Natural killer cell (primary cell): ENCODE results near the gene DCP2. TPM values are rescaled to one million over a fixed set of nuclear protein-coding genes. Genes with fewer than 3 reads are reported as not detected.

ENCODE experiments used
- ATAC-seq, 3 donors: fragments of 150-1000 bp in 2 of 3; fragments of 200-7000 bp in 1 of 3; cut with Tn5 transposase; 1 replicate in 1 of 3; 2 replicates in 2 of 3; pipeline ENCODE4 v1.10.0; 2021; ENCODE audit warnings: mild to moderate bottlenecking in 2 of 3, moderate library complexity in 2 of 3
- DNase-seq, 2 donors: peaks; one replicate each; pipeline versions ENCODE4 v3.0.0 to v3.0.0-alpha.2; 2013 to 2021; ENCODE audit warnings: mixed read lengths in 1 of 2
- H3K27ac ChIP-seq: one replicate; pipeline ENCODE4 v1.5.1; 2013; ENCODE audit warnings: mild to moderate bottlenecking, low read length
- H3K27me3 ChIP-seq: one replicate; pipeline ENCODE4 v1.6.1; 2013; ENCODE audit warnings: low read length; ENCODE audit not compliant: control insufficient read depth, insufficient read depth
- H3K36me3 ChIP-seq: one replicate; pipeline ENCODE4 v1.6.1; 2013; ENCODE audit warnings: low read length; ENCODE audit not compliant: control insufficient read depth, insufficient read depth
- H3K4me1 ChIP-seq: one replicate; pipeline ENCODE4 v1.6.1; 2013; ENCODE audit warnings: low read length; ENCODE audit not compliant: control insufficient read depth, insufficient read depth
- H3K4me3 ChIP-seq: one replicate; pipeline ENCODE4 v1.5.1; 2013; ENCODE audit warnings: low read length
- H3K9me3 ChIP-seq: one replicate; pipeline ENCODE4 v1.6.1; 2013; ENCODE audit warnings: low read length; ENCODE audit not compliant: control insufficient read depth, insufficient read depth
- H3K27ac Mint-ChIP-seq, 2 donors: one replicate each; pipeline ENCODE4 v1.8.0; 2022; ENCODE audit warnings: mild to moderate bottlenecking in 2 of 2, mixed read lengths in 2 of 2, moderate library complexity in 1 of 2
- H3K27me3 Mint-ChIP-seq, 2 donors: one replicate each; pipeline ENCODE4 v1.8.0; 2022; ENCODE audit warnings: low read depth in 2 of 2, mixed read lengths in 2 of 2
- H3K36me3 Mint-ChIP-seq: one replicate; pipeline ENCODE4 v1.8.0; 2022; ENCODE audit warnings: mixed read lengths
- H3K4me1 Mint-ChIP-seq, 2 donors: one replicate each; pipeline ENCODE4 v1.8.0; 2022; ENCODE audit warnings: mixed read lengths in 2 of 2
- H3K4me3 Mint-ChIP-seq: one replicate; pipeline ENCODE4 v1.8.0; 2022; ENCODE audit warnings: mild to moderate bottlenecking, moderate library complexity, mixed read lengths
- H3K9me3 Mint-ChIP-seq, 2 donors: one replicate each; pipeline ENCODE4 v1.8.0; 2022; ENCODE audit warnings: mixed read lengths in 2 of 2
- WGBS: methylation state at CpG from one replicate; pipeline ENCODE4 v1.1.7; 2013; ENCODE audit warnings: missing lambda C conversion rate; ENCODE audit not compliant: insufficient coverage; 5-methylcytosine and 5-hydroxymethylcytosine counted together
- intact Hi-C: fragments of 100-400 bp; cut with micrococcal nuclease; formaldehyde crosslinking; loops from one replicate; pipeline ENCODE4 v1.14.2; 2022
- total RNA-seq, 4 donors: library from RNA; stranded (reverse); fragments of 120-200 nt in 1 of 4; gene quantifications; one replicate each; pipeline versions ENCODE4 v1.2.3 to v1.2.4, GENCODE V29; 2013 to 2022
- TF ChIP-seq, protein P1 (sequence below): fragments of 200-600 bp; IDR thresholded peaks from one replicate; pipeline ENCODE4 v1.8.0; 2022; ENCODE audit warnings: antibody characterized with exemption

Gene DCP2
- total RNA-seq, 3 donors from 2014 or later (not counting 1 experiment from before 2014, with no cell fraction given), result 69.3 to 82.9 (median 76.7) TPM

DNA sequence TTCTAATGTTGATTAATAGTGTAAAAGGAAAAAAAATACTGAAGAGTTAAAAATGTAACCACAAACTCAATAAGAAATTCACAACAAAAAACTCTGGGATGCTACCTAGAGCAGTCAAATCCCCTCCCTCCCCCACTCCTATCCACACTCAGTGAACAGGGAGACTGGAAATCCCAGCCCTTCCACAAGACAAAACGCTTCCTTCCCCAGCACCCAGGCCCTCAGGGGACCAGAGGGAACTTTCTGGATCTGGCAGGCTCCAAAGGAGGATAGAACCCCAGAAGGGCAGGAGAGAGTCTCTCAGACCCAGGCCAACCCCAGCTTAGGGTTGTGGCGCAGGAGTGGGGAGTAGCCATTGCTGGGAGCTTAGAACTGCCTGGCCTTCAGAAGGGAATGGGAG lies 55.0 kb downstream of the DCP2 start:
- H3K4me1 ChIP-seq, result peaks cover 26% of the 10 kb centered on the region
- no peak overlapping the region for H3K27ac Mint-ChIP-seq
- H3K27me3 Mint-ChIP-seq, result no peaks in the 10 kb centered on the region
- peaks cover 28 to 32% of the 10 kb centered on the region in 2 donors for H3K4me1 Mint-ChIP-seq
- H3K4me3 ChIP-seq, result no peak overlapping the region
- H3K27ac ChIP-seq, result no peak overlapping the region
- intact Hi-C loops, result no loop called here
- ATAC-seq (no peak), DNase-seq (no peak)
- no peaks in the 10 kb centered on the region for H3K9me3 ChIP-seq
- H3K4me3 Mint-ChIP-seq, result no peak overlapping the region
- peaks cover 17% of the 10 kb centered on the region for H3K36me3 ChIP-seq
- no peaks in the 10 kb centered on the region for H3K9me3 Mint-ChIP-seq
- WGBS, result 88% methylated on average over 2 of the region's 2 CpGs
- H3K27me3 ChIP-seq, result no peaks in the 10 kb centered on the region
- TF ChIP-seq, protein P1, sequence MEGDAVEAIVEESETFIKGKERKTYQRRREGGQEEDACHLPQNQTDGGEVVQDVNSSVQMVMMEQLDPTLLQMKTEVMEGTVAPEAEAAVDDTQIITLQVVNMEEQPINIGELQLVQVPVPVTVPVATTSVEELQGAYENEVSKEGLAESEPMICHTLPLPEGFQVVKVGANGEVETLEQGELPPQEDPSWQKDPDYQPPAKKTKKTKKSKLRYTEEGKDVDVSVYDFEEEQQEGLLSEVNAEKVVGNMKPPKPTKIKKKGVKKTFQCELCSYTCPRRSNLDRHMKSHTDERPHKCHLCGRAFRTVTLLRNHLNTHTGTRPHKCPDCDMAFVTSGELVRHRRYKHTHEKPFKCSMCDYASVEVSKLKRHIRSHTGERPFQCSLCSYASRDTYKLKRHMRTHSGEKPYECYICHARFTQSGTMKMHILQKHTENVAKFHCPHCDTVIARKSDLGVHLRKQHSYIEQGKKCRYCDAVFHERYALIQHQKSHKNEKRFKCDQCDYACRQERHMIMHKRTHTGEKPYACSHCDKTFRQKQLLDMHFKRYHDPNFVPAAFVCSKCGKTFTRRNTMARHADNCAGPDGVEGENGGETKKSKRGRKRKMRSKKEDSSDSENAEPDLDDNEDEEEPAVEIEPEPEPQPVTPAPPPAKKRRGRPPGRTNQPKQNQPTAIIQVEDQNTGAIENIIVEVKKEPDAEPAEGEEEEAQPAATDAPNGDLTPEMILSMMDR, result no peak
- H3K36me3 Mint-ChIP-seq, result peaks cover 4% of the 10 kb centered on the region

DNA sequence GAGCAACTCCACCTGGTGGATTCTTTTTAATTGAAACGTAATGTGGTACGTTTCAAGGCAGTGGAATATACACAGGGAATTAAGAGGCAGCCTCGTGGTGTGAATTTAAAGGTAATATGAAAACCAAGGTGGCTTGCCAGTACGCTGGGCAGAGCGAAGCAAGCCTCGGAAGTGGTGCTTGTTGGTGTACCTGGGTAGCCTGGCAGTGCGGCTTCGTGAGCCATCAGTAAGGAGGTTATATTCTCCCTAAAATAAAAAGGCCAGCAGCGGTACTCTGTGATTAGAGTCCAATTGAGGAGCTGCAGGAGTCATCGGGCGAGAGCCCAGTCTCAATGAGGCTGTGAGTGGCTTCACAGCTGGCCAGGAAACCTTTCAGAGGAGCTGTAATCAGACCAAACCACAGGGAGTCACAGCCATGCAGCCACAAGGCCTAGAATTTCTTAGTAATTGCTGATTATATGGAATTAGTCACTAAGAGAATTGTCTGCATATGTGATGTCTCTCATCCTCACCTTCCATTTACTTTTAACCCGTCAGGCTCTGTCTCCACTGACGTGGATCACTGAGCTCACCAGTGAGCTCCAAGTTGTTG lies 57.7 kb downstream of the DCP2 start:
- no peak overlapping the region for H3K4me3 Mint-ChIP-seq
- no peak for DNase-seq

DNA sequence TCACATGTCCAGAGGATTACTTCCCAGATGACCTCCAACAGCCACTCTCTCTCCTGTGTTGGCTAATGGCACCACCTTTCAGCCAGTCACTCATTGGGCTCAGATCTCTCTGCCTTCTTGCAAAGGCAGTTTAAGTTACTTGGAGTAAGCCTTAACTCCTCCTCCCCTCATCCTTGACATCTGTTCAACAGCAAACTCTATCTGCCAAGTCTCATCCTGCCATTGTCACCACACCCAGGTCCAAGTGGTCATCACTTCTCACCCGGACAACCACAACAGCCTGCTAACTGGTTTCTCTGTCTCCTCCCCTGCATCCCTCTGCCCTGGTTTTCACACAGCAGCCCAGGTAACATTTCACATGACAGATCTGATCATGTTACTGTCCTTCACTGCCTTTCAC lies 58.5 kb downstream of the DCP2 start:
- H3K36me3 Mint-ChIP-seq, result no peaks in the 10 kb centered on the region
- H3K4me3 Mint-ChIP-seq, result no peak overlapping the region
- H3K9me3 Mint-ChIP-seq, result no peaks in the 10 kb centered on the region
- Histone ChIP-seq H3K27me3 (no peaks in the 10 kb centered on the region), H3K4me3 (no peak overlapping the region), H3K27ac (no peak overlapping the region), H3K36me3 (no peaks in the 10 kb centered on the region), H3K4me1 (peaks cover 26% of the 10 kb centered on the region), H3K9me3 (no peaks in the 10 kb centered on the region)
- H3K4me1 Mint-ChIP-seq, result peaks cover 28 to 30% of the 10 kb centered on the region in 2 donors
- ATAC-seq, result peak in 1 of 3 donors; percentile 27
- TF ChIP-seq, protein P1, result no peak
- intact Hi-C loops, result no loop called here
- H3K27me3 Mint-ChIP-seq, result no peaks in the 10 kb centered on the region
- WGBS, result 53% methylated on average over 1 of the region's 1 CpG
- DNase-seq, result no peak
- peak overlapping the region; percentile 11 to 54 for H3K27ac Mint-ChIP-seq

More for the DNA sequence above, 57.7 kb downstream of the DCP2 start:
- H3K9me3 ChIP-seq, result no peaks in the 10 kb centered on the region
- peaks cover 26% of the 10 kb centered on the region for H3K4me1 ChIP-seq
- H3K27ac Mint-ChIP-seq, result peak overlapping the region; percentile 11 to 54
- H3K27me3 ChIP-seq, result no peaks in the 10 kb centered on the region
- TF ChIP-seq, protein P1, result no peak
- no peaks in the 10 kb centered on the region for H3K36me3 ChIP-seq
- intact Hi-C loops, result no loop called here
- H3K9me3 Mint-ChIP-seq, result no peaks in the 10 kb centered on the region
- 77% methylated on average over 13 of the region's 13 CpGs for WGBS
- ATAC-seq, result no peak
- H3K36me3 Mint-ChIP-seq, result no peaks in the 10 kb centered on the region
- no peaks in the 10 kb centered on the region for H3K27me3 Mint-ChIP-seq
- H3K4me1 Mint-ChIP-seq, result peaks cover 28 to 30% of the 10 kb centered on the region in 2 donors
- H3K4me3 ChIP-seq, result no peak overlapping the region
- H3K27ac ChIP-seq, result no peak overlapping the region

DNA sequence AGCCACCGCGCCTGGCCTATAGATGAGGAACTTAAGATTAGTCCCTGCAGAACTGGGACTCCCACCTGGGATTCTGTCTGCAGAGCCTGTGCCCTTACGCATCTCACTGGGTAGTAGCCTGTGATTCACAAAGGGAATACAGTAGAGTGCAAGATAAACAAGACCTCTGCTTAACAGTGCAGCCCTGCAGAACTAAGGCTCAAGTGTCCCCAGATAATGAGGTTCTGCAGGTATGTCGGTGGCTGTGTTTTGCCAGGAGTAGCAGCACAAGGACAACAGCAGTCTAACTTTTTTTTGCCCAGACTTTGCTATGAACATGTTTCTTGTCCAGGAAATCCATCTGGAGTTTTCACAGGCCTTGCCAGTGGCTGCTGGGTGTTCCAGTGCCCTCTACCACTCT lies 59.7 kb downstream of the DCP2 start:
- H3K4me3 Mint-ChIP-seq, result no peak overlapping the region
- Histone ChIP-seq H3K4me1 (peaks cover 26% of the 10 kb centered on the region), H3K36me3 (no peaks in the 10 kb centered on the region), H3K27me3 (no peaks in the 10 kb centered on the region), H3K27ac (no peak overlapping the region), H3K4me3 (no peak overlapping the region), H3K9me3 (no peaks in the 10 kb centered on the region)
- no peaks in the 10 kb centered on the region for H3K36me3 Mint-ChIP-seq
- DNase-seq (no peak), ATAC-seq (no peak)
- WGBS, result 98% methylated on average over 4 of the region's 4 CpGs
- peaks cover 28 to 30% of the 10 kb centered on the region in 2 donors for H3K4me1 Mint-ChIP-seq
- H3K27ac Mint-ChIP-seq, result no peak overlapping the region
- TF ChIP-seq, protein P1, result no peak
- no peaks in the 10 kb centered on the region for H3K27me3 Mint-ChIP-seq
- intact Hi-C loops, result no loop called here
- H3K9me3 Mint-ChIP-seq, result no peaks in the 10 kb centered on the region
